GM21825 (cell line): ENCODE data around the gene HBEGF.

ENCODE experiments used
- ATAC-seq: cut with Tn5 transposase; IDR thresholded peaks from one replicate; pipeline ENCODE4 v1.9.1; 2021; ENCODE audit warnings: mild to moderate bottlenecking, moderate library complexity; ENCODE audit not compliant: unreplicated experiment

Gene HBEGF

DNA sequence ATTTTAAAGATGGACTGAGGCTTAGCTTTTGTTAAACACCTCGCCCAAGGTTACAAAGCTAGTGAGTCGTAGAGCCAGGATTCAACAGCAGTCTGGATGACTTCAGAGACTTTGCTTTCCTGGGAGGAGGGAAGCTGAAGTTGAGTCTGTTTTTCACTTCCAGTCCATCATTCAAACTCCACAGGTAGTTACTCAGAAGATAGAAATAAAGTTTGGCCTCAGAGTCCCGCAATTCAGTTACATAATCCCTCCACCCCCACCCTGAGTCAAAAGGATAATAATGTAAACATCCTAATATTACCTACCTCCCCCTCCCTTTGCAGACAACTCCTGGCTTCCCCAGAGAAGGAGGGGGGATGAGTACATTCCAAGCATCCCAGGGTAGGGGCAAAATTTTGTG is 8.1 kb downstream of the HBEGF start:
- no peak for ATAC-seq

DNA sequence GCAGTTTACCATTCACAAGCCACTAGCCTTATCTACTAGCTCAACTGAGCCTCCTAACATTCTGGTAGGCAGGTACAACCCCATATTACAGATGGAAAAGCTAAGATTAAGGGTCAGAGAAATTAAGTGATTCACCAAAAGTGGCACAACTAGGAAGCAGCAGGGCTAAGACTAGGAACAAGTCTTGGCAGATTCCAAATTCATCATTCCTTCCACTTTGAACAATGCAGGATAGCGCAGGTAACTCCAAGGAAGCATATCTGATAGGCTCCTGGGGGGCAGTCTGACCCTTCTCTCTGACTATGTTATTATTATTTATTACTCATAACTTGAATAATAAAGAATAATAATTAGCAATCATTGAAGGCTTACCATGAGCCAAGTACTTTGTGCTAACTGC is 8.5 kb downstream of the HBEGF start:
- ATAC-seq: no peak

DNA sequence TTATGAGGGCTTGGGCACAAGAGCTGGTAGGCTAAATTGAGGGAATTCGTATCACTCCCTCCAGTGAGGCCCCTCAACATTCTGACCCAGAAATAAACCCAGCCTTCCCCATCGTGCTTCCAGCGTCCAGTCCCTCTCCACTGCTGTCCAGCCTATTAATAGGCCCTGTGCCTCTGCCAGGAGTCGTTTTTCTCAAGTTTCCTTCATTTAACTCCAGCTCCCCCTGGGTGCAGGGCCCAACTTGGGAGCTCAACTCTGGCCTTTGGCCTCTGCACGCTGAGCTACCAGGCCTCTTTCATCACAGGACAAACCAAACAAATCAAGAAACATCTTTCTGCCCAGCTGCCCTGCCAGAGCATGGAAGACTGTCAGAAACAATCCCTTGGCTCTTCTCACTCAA is 10.0 kb downstream of the HBEGF start:
- no peak for ATAC-seq

DNA sequence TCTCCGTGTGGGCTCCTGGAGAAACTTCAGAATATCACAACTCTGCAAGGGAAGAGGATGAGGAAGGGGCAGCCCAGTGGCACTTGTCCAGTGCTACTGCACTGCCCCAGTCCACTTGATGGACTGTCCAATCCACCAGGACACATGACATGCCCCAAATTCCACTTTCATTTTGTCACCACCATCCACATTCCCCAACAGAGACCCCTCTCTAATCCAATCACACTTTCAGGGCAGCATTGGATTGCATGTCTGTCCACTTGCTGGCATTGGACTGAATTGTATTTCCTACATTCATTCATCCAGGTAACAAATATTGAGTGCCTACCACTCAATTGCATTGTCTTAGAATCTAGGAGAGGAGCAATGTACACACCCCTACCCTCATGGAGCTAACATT is 14.8 kb downstream of the HBEGF start:
- ATAC-seq: no peak

DNA sequence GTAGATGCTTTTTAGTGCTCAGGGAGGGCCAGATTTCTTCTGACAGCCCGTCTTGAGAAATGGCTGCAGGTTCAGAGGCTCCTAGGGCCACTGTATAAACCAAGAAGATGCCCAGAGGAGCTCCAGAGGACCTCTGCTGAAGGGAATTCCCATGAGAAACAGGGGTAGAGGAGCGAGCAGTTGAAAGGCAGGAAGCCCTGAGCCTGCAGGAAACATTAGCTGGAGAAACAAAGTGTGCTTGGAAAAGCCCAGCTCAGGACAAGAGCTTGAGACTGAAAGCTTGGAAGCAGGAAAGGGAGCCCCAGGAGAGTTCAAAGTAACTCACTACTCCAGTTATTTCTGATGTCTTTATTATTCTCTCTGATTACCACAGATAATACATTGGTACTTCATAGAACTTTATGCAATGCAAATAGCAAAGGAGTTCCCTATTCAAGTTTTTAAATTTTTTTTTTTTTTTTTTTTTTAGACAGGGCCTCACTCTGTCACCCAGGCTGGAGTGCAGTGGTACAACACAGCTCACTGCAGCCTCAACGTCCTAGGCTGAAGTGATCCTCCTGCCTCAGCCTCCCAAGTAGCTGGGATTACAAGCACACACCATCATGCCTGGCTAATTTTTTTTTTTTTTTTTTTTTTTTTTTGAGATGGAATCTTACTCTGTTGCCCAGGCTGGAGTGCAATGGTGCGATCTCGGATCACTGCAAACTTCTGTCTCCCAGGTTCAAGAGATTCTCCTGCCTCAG is 16.5 kb downstream of the HBEGF start:
- ATAC-seq: no peak

DNA sequence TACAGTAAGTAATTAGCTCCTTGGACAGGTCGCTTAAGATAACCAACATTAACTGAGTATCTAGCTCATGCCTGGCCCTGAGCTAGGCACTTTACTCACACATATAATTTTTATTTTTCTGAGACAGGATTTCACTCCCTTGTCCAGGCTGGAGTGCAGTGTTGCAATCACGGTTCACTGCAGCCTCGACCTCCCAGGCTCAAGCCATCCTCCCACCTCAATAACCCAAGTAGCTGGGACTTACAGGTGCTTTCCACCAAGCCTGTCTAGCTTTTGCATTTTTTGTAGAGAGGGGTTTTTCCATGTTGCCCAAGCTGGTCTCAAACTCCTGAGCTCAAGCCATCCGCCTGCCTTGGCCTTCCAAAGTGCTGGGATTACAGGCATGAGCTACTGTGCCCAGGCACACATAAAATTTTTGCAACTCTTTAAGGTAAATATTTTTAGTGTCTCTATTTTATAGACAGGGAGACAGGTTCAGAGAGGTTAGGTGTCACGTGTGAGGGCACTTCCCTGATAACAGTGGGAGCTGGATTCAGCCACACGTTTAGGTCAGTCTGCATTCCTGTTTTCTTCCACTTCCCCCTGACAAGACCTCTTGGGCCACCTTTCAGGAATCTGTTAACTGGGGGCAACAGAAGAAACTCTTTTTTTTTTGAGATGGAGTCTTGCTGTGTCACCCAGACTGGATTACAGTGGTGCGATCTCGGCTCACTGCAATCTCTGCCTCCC is 18.2 kb downstream of the HBEGF start:
- no peak for ATAC-seq

DNA sequence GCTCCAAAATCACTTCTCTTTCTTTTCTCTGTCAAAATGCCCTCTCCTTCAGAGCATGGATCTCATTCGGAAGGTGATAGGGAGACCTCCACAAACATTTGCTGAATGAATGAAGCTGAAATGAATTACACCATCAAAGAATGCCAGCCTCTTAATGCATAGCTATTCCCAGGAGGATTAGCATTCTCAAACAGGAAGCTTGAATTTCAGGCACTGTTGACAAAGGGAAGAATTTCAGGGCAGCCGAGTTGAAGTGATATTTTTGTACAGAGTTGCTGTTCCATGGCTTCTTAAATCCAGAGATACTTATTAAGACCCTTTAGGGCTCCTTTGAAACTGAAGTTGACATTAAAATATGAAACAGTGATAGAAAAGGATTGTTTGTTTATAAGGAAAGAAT is 18.8 kb downstream of the HBEGF start:
- no peak for ATAC-seq

DNA sequence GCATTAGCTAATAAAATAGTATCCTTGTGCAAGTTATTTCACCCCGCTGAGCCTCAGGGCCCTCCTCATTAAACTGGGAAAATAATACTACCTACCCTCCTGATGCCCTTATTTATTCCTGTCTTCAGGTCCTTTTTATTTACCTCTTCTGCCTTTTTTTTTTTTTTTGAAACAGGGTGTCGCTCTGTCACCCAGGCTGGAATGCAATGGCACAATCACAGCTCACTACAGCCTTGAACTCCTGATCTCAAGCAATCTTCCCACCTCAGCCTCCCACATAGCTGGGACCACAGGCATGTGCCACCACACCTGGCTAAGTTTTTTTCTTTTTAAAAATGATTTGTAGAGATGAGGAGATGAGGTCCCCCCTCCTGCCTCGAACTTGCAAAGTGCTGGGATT is 20.9 kb downstream of the HBEGF start:
- ATAC-seq: no peak

DNA sequence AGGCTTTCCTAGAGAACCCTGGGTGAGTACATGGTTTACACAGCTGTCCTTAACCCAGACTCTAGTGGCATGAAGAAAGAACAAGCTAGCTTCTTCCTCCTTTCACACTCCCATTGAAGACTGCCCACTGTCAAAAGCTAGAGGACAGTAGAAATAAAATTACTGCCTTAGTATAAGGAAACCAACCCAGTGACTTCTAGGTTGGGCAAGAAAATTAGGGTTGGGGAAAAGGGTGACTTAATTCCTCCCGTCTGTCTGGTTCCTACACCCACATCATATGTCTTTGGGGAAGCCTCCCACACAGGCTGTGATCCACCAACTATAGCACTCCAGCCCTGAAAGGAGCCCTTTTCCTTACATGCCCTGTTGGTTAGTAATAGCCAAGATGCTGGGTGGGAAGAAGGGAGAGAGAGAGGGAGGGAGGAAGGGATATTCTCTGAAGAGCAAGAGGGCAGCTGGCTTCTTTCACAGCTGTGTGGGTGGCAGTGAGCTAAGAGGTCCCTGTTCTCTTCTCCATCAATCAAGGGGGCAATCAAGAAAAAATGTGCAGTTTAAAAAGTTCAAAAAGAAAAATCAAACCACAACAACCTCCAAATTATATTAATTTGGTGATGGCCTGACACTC is 21.7 kb downstream of the HBEGF start:
- no peak for ATAC-seq

DNA sequence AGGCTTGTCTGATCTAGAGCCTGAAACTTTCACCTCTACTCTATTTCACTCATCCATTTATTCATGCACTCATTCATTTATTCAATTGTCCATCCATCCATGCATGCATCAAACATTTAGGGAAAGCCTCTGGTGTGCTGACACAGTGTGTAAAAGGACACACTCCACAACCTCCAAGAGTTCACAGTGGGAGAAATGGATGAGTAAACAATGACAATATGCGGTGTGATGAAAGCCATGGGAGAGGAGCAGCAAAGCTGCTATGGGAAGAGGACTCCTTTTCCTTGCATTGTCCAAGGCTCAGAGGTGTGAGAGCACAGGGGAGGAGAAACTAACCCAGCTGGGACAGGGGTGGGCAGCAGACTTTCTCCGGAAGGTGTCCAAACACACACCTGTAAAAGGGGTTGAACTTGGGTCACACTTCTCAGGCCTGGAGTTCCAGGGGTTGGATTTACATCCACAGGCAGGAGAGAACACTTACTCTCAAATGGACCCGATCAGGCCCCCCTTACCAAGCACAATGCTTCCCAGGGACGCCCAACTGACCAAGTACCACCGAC is 22.3 kb downstream of the HBEGF start:
- no peak for ATAC-seq

DNA sequence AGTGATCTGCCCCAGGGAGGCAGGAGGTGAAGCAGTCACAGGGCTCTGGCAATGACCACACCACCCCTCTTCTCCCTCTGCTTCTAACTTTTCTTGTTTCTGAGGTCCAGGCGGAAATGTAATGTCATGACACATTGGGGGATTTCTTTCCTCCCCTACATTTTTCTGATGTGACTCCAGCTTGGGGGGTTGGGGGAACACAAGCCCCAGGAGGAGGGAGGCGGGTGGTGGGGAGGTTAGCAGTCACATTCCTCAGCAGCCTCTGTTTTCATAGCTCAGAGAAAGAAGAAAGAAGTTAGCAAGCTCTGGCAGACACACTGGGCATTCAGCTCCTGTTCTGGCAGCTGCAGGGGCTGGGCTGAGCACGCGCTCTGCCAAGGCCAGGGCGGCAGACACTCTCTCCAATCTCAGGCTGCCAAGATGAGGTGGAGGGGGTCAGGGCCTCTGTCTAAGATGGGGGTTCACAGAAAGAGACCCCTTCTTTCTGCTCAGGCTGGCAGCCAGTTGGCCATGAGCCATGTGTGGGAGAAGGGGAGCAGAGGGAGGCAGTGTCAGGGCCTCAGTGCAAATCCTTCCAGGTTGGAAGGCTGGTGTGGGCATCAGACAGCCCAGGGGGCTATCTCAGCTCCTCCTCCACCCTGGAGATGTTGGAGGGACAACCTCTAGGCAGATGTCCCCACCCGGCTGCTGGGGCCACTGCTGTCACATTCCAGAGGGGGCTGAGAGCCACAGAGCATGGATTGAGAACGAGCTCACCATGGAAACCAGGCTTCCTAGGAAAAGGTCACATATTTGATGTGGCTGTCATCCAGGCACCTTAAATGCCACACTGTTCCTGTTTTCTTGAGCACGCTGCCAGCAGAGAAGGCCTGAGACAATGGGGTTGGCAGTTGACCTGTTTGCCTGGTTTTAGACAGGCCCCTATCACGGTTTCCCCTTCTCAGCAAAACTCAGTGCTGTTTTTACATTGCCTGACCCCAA is 23.4 kb downstream of the HBEGF start:
- no peak for ATAC-seq

DNA sequence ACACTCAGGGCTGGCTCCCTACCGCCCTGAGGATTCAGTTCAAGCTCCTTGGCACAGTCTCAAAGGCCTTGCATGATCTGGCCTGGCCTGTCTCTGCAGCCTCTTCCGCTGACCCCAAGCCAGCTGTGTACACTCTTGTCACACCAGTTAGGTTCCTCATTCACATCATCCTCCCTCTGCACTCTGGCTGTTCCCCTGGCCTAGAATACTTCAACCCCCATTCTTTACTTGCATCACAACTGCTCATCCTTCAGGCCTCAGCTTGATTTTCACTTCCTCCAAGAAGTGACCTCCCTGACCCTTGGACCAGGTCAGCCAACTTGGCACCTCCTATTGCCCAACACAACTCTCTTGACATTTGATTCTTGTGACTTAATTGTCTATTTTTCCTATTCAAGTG is 24.6 kb downstream of the HBEGF start:
- ATAC-seq: no peak

DNA sequence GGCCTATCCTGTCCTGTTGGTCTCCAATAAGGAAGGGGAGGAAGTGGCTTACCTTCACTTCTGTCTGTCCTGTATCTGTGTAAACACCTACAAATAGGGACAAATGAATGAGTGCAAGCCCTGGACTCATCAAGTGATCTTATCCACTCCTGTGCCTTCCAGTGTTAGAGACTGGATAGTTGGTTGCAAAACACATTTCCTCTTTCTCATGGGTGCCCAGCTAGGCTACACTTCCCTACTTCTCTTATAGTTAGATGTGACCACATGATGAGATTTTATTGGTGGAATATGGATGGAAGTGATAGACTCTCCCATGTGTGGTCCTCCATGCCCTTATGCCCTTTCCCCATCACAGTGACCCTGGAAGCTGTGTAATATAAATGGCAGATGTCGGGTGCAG is 26.6 kb downstream of the HBEGF start:
- ATAC-seq: no peak

DNA sequence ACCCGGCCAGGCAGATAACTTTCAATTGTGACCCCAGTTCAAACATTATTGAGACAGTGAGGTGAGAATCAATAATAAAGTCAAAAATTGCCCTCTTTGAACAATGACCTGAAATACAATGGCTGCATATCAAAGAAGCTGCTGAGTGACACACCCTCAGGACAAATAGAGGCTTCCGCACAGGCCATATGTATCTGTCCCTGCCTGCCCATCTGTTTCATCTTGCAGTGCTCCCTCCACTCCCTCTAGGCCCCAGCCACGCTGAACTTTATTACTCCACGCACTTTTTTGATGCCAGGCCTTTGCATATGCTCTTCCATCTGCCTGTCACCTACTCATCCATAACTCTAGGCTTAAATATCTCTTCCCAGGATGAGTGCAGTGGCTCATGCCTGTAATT is 27.6 kb downstream of the HBEGF start:
- ATAC-seq: no peak

DNA sequence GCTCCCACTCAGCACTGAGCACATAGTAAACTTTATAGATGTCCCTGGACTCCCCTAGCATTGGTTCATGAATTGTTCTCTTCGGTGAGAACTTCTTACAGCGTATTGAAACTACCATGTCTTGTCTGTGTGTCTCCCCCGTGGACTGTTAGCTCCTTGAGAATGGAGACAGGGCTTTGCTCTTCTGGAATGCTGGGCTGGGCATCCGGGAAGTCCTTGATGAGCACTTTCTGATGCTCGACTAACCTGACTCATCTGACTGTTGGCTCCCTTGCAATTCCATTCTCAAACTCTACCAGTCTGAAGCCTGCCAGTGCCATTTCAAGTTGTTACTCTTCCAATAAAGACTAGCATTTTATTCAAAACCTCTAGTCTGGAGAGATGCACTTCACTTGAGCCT is 28.5 kb downstream of the HBEGF start:
- ATAC-seq: no peak

DNA sequence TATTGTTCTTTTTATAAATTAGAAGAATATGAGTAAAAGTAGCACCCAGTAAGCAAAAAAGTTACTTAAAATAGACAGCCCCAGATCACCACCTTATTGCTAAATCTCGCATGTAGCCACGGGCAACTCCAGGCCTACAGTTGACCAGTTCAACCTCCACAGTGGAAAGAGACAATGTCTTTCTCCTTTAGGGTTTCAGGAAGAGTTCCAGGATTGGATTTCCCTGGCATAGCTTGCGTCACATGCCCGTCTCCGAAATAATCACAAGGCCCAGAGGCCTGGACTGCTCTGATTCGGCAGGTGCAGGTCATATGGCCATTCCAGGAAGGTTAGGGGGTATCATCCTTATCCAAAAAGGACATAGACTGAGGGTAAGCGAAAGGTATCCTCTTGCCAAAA is 33.6 kb downstream of the HBEGF start:
- ATAC-seq: no peak

DNA sequence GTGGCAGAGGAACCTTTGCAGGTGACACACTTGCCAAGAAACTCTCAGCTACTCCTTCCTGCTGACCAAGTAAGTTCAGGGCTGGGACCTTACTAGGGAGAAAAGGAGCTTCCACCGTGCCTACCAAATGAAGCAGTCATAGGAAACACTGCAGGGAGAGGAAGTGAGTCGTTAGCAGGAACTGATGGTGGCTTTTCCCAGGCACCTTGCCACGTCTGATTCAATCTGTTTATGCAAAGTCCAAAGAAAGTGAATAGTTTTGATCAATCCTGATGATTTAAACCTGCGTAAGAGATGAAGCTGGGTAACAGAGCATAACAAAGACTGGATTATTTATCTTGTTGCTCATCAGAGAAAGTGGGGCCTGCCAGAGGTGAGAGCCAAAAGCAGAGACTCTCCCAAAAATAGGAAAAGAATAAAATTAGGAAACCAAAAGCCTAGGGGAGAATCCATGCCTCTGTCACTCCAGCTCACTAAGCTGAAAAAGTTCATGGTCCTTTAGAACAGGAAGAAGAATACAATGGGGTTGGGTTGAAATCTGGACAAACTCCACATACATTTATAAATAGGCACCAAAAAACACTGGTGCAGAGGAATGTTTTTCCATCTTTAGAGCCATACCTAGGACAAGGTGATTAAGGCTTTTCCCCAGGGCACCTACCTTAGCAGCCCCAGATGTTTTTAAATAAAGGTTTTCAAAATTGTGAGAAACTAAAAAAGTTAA is 34.2 kb downstream of the HBEGF start:
- no peak for ATAC-seq

DNA sequence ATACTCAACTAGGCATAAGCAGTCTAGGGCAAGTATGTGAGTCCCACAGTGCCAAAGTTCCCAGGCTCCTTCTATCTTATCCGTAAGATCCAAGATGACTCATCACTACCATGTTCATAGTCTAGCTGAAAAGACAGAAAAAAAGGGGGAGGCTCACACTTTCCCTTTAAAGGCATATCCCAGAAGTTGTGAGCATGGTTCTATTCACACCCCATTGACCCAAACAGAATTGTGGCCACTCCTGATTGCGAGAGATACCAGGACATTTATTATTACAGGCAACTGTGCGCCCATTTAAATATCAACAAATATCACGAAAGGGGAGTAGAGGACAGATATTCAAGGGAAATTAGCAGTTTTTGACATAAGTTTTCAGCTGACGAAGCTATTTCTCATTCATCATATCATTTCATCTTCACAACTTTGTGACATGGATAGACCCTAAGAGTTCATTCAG is 35.4 kb downstream of the HBEGF start:
- no peak for ATAC-seq

DNA sequence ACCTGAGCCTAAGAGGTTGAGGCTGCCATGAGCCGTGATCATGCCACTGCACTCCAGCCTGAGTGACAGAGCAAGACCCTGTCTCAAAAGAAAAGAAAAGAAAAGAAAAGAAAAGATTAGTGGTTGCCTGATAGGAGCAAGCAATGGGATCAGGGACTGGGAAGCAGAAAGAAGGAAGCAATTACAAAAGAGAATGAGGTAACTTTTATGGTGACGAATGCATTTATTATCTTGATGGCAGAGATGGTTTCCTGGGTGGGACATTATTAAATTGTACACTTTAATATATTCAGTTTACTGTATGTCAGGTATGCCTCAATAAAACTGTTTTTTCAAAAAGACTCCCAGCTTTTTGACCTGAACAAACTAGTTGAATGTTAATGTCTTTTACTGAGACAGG is 36.0 kb downstream of the HBEGF start:
- ATAC-seq: no peak

DNA sequence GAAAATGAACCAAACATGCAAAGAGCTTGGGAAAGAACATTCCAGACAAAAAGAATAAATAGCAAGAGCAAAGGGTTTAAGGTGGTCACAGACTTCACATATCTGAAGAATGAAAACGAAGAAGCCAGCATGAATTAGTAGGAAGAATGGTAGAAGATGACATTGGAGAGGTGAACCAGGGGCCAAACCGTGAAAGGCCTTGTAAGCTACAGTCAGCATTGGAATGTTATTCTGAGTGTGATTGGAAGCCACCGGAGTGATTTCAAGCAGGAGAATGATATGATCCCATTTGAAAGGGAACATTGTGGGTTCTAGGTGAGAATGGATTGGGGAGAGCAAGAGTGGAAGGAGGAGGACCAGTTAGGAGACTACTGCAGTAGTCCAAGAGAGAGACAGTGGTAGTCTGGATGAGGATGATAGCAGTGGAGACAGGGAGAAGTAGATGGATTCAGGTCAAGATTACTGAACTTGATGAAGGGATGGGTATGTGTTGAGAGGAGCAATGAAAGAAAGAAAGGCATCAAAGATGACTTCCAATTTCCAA is 36.6 kb downstream of the HBEGF start:
- no peak for ATAC-seq
